ENCODE measurements around the gene C11orf52. TPM values are rescaled to one million over a fixed set of nuclear protein-coding genes. Genes with fewer than 3 reads are reported as not detected.

The C11orf52 gene
- total RNA-seq, 1 donor from 2014 or later, result 0.62 TPM

GRCh38 chr11:111933872-111934271 is 15.2 kb downstream of the C11orf52 start:
- Mint-ChIP-seq H3K36me3 (ENCODE audit: unreplicated experiment) (no peaks in the 10 kb centered on the region), H3K4me1 (ENCODE audit: unreplicated experiment) (peaks cover 30% of the 10 kb centered on the region), H3K4me3 (ENCODE audit: unreplicated experiment) (no peak overlapping the region), H3K27me3 (ENCODE audit: unreplicated experiment) (no peaks in the 10 kb centered on the region), H3K27ac (ENCODE audit: unreplicated experiment) (no peak overlapping the region), H3K9me3 (ENCODE audit: unreplicated experiment) (no peaks in the 10 kb centered on the region)
- no peak for TF ChIP-seq CTCF (IDR thresholded peaks at IDR 0.05)
- no peak for DNase-seq (ENCODE audit: extremely low spot score, unreplicated experiment)

- TF ChIP-seq CTCF (IDR thresholded peaks at IDR 0.05), result no peak
- Mint-ChIP-seq H3K36me3 (ENCODE audit: unreplicated experiment) (no peaks in the 10 kb centered on the region), H3K27me3 (ENCODE audit: unreplicated experiment) (no peaks in the 10 kb centered on the region), H3K27ac (ENCODE audit: unreplicated experiment) (no peak overlapping the region), H3K9me3 (ENCODE audit: unreplicated experiment) (no peaks in the 10 kb centered on the region), H3K4me3 (ENCODE audit: unreplicated experiment) (no peak overlapping the region), H3K4me1 (ENCODE audit: unreplicated experiment) (peaks cover 33% of the 10 kb centered on the region)
- DNase-seq (ENCODE audit: extremely low spot score, unreplicated experiment), result no peak
Observed at GRCh38 chr11:111934306-111934705, 15.6 kb downstream of the C11orf52 start.

DNA sequence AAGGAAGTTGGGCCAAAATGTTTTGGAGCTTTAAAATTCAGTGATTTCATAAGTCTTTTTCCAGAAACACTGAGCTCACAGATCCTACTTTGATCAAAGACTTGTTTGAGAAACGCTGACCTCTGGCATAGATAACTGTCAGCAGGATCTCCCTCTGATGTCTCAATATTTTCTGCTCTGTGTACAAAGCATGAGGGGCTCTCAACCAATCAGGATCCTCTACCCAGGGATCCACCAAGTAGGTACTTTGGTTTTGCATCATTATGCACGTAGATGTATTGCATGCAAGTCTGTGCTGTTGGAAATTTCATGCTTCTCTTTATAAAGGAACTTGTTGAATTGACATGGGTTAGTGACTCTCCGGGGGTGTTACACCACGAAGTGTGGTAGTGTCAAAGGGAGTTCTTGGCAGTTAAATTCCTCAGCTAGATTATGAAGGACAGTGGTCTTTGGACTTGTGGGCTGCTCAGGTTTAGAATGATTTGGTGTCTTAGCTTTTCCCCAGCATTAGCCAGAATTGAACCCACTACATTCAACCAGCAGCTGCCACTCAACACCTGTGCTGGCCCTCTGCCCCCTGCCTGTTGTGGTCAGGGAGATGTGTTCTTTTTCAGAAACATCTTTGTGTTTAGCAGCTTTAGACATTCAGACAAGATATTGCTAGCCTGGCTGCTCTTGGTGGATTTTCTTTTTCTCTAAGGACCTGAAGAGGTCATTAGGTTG is 16.8 kb downstream of the C11orf52 start:
- DNase-seq (ENCODE audit: extremely low spot score, unreplicated experiment), result peak; percentile 42
- Mint-ChIP-seq H3K4me3 (ENCODE audit: unreplicated experiment) (no peak overlapping the region), H3K9me3 (ENCODE audit: unreplicated experiment) (no peaks in the 10 kb centered on the region), H3K4me1 (ENCODE audit: unreplicated experiment) (peaks cover 35% of the 10 kb centered on the region), H3K27me3 (ENCODE audit: unreplicated experiment) (no peaks in the 10 kb centered on the region), H3K36me3 (ENCODE audit: unreplicated experiment) (no peaks in the 10 kb centered on the region), H3K27ac (ENCODE audit: unreplicated experiment) (peak overlapping the region; percentile 27)
- no peak for TF ChIP-seq CTCF (IDR thresholded peaks at IDR 0.05)

- no peak for TF ChIP-seq CTCF (IDR thresholded peaks at IDR 0.05)
- H3K27ac Mint-ChIP-seq (ENCODE audit: unreplicated experiment), result peak overlapping the region; percentile 31
- peak overlapping the region; percentile 70 for H3K4me3 Mint-ChIP-seq (ENCODE audit: unreplicated experiment)
- no peaks in the 10 kb centered on the region for H3K36me3 Mint-ChIP-seq (ENCODE audit: unreplicated experiment)
- peaks cover 35% of the 10 kb centered on the region for H3K4me1 Mint-ChIP-seq (ENCODE audit: unreplicated experiment)
- DNase-seq (ENCODE audit: extremely low spot score, unreplicated experiment), result no peak
- H3K9me3 Mint-ChIP-seq (ENCODE audit: unreplicated experiment), result no peaks in the 10 kb centered on the region
- no peaks in the 10 kb centered on the region for H3K27me3 Mint-ChIP-seq (ENCODE audit: unreplicated experiment)
Observed at GRCh38 chr11:111936040-111936540, 17.4 kb downstream of the C11orf52 start.

GRCh38 chr11:111937461-111937769 is 18.7 kb downstream of the C11orf52 start:
- no peak for DNase-seq (ENCODE audit: extremely low spot score, unreplicated experiment)
- H3K4me3 Mint-ChIP-seq (ENCODE audit: unreplicated experiment), result peak overlapping the region; percentile 70
- H3K27me3 Mint-ChIP-seq (ENCODE audit: unreplicated experiment), result no peaks in the 10 kb centered on the region
- H3K27ac Mint-ChIP-seq (ENCODE audit: unreplicated experiment), result peak overlapping the region; percentile 27
- no peaks in the 10 kb centered on the region for H3K9me3 Mint-ChIP-seq (ENCODE audit: unreplicated experiment)
- TF ChIP-seq CTCF (IDR thresholded peaks at IDR 0.05), result no peak
- no peaks in the 10 kb centered on the region for H3K36me3 Mint-ChIP-seq (ENCODE audit: unreplicated experiment)
- peaks cover 35% of the 10 kb centered on the region for H3K4me1 Mint-ChIP-seq (ENCODE audit: unreplicated experiment)
